ENCODE data around the gene CLIC4.

DNA sequence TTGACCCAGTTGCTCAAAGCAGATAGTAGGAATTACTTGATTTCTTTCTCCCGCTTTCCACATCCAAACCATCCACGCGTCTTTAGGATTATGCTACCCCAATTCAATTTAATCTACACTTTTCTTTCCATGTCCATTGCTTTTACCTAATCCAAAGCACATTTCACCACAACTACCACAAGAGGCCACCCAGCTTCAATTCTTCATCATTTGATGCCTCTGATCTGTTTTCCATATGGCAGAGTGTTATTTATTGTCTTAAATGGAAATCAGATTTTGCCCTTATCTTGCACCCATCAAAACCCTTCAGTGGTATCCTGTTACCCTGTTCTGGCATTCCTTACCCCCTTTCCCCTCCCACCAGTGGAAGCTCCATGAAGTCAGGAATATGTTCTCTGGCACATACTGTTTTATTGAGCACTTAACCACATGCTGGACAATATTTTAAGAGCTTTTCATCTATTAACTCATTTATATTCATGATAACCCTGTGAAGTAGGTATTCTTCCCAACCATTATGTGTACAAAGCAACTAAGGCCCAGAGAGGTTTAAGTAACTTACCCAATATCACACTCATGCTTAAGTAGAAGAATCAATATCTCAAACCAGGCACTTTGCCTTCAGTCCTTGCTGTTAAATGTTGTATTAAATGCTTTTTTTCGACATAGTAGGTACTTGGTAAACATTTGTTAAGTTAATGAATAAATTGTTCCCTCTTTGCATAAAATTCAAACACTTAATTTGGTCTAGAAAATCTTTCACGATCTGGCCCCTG is 34.6 kb downstream of the CLIC4 start:
- TF ChIP-seq, protein P1, sequence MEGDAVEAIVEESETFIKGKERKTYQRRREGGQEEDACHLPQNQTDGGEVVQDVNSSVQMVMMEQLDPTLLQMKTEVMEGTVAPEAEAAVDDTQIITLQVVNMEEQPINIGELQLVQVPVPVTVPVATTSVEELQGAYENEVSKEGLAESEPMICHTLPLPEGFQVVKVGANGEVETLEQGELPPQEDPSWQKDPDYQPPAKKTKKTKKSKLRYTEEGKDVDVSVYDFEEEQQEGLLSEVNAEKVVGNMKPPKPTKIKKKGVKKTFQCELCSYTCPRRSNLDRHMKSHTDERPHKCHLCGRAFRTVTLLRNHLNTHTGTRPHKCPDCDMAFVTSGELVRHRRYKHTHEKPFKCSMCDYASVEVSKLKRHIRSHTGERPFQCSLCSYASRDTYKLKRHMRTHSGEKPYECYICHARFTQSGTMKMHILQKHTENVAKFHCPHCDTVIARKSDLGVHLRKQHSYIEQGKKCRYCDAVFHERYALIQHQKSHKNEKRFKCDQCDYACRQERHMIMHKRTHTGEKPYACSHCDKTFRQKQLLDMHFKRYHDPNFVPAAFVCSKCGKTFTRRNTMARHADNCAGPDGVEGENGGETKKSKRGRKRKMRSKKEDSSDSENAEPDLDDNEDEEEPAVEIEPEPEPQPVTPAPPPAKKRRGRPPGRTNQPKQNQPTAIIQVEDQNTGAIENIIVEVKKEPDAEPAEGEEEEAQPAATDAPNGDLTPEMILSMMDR (IDR thresholded peaks at IDR 0.05), result no peak
- TF ChIP-seq EP300 (IDR thresholded peaks at IDR 0.05), result no peak
